Retina (tissue), 1 donor: ENCODE measurements around the gene MAN1B1.

Experiments used
- DNase-seq: peaks from one replicate; pipeline ENCODE4 v3.0.0-alpha.2; 2016

Gene MAN1B1

GRCh38 chr9:137086531-137087408 is at the start of gene MAN1B1:
Gene MAN1B1, plus strand, starts transcription at chr9:137086985. Its CDS starts 15 bp downstream, at chr9:137087000.
- peak; percentile 98 for DNase-seq

DNA sequence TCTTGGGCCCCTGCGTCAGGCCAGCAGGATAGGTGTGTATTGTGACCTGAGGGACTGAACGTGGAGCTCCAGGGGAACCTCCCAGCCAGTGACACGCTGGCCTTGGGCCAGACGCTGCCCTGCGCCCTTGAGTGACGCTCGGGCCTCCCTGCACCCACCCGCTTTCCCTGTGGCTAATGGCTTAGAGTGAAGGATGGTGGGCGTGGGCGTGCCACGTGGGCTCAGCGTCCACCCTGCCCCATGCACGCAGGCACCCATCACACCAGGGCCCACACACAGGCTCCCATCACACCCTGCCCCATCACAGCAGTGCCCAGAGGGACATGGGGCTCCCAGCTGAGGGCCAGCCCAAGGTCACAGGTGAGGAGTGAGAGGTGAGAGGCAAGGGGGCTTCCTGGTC is 49.8 kb upstream of the MAN1B1 start:
- no peak for DNase-seq

GRCh38 chr9:137037483-137037882 is 49.3 kb upstream of the MAN1B1 start:
- DNase-seq, result no peak

DNA sequence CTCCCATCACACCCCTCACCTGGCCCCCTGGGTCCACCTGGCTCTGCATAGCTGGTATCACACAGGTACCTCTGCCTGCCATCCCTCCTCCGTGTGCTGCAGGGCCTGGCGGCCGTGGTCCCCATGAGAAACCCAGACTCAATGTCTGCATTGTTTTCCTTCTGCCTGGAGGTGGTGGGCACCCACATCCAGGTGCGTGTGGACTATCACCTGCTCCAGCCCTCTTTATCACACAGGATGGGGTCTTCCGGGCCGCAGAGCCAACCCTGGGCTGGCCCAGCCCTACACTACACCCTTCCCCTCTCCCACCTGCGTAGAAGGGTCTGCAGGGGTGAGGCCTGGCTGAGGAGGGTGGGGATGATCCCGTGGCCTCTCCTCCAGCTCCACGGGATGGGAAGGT is 47.9 kb upstream of the MAN1B1 start:
- DNase-seq, result no peak

GRCh38 chr9:137039611-137040366 is 47.0 kb upstream of the MAN1B1 start:
- no peak for DNase-seq

DNA sequence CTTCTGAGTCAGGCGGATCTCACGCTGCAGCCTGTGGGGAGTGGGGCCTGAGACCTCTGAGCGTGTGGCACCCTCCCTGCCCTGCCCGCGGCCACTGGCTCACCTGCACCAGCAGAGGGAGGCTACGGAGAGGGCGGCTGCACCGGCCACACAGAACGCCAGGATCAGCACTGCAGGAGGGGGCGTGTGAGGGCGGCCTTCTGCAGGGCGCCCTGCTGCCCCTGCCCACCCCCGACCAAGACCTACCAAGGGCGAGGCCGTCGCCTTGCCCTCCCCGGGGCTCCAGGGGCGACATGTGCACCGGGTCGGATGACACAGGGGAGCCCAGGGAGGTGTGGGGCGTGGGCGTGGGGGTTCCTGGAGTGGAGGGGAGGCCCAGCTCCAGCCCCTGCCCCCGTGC is 46.2 kb upstream of the MAN1B1 start:
- no peak for DNase-seq

DNA sequence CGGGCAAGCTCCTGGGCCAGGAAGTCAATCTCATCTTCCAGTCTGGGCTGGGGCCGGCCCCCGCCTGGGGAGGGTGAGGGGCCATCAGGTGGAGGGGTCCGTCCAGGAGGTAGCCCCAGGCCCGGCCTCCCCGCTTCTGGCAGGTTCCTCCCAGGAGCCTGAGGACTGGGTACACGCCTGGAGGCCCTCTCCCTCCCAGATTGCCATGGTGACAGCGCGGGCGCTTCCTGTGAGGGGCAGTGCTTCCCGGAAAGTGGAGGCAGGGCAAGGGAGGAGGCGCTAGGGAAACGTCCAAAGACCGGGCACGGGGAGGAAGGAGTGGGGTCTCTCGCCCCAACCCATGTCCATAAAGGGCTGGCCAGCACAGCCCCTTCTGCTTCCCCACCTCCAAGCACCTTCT is 45.7 kb upstream of the MAN1B1 start:
- DNase-seq, result no peak

DNA sequence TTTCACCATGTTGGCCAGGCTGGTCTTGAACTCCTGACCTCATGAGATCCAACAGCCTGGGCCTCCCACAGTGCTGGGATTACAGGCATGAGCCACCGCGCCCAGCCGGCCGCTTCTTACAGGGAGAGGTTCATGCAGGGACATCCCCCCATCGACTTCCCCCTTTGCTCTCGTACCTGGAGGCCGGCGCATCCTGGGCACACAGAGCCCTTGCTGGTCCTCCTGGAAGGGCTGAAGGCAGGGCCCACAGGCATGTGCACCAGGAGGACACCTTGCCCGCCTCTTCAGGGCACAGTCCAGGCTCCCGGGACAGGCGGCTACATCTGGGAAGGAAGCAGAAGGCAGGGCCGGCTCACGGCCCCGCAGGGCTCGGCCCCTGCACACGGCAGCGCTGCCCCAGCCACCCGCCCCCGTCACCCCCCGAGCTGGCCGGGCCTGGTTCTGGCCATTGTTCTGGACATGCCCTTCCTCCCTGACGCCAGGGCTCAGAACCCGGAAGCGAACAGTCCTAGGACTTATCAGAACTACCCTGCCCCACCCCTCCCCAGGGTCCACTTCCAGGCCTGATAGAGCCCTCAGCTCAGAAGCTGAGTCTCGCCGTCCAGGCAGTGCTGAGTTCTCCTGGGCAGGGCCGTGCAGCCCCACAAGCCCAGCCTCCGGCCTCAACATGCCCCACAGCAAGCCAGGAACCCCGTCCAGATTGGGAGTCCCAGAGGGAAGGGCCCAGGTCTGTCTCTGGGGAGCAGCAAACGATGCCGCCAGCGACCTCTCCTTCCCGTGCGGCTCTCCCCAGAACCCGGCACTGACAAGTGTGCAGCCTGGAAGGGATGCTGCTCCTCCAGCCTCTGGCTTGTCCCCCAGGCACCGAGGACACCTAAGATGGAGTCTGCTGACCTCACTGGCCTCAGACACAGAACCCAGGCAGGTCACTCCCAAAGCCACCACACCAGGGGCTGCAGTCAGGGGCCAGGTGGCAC is 43.7 kb upstream of the MAN1B1 start:
- DNase-seq, result no peak

- DNase-seq, result no peak
These were observed 42.7 kb upstream of the MAN1B1 start for GRCh38 chr9:137044037-137044436.

DNA sequence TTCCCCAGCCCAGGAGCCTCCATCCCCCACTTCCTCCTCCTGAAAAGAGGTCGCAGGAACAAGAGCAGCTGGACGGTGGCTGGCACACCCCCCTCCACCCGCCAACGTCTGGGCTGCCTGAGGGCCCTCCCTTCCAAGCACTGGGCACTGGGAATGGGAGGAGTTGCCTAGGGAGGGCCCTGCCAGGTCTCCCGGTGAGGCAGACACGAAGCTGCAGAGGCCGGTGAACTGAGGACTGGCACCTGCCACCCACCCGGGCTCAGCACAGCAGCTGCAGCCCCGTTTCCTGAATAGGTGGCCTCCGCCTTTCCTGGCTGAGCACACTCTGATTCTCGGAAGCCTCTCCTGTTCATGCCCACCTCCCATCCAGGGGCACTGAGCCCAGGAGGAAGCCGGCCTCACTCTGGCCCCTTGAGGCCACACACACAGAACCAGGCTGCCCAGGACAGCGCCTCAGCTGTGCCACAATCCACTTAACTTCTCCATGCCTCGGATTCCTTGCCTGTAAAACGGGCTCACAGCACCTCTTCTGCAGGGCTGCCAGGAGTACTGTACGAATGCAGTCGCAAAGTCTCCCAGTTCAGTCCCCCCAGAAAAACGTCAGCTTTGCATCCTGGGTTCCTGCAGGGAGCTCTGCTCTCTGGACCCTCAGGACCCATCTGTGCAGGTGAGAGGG is 42.1 kb upstream of the MAN1B1 start:
- DNase-seq, result no peak

DNA sequence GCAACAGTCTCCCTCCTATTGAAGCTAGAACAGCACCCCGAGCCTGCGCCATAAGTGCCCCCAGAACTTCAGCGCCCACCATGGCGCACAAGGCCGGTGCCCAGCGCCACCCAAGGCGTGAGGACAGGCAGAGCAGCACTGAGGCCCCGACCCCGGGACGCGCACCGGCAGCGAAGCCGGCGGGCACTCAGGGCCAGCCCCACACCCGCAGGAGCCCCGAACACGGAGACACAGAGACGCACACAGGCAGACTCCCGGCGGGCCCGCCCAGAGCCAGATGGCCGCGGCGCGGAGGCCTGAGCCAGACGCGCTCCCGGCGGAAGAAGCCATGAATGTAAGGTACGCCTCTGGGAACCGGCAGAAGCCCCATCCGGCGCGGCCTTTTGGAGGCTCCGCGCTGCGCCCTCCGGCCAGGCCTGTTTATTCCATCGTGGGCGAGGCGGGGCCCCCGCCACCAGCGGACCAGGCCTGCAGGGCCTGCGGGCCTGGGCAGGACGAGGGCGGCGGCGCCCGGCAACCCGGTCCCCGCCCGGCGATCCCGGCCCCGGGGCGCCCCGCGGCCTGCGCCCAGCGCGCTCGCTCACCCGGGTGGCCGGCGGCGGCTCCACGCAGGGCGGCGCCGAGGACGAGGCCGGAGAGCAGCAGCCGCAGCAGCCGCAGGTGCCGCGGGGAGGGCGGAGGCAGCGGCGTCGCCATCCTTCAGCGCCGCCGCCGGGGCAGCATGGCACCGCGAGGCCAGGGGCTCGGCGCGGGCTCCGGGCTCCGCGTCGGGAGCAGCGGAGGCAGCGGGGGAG is 41.3 kb upstream of the MAN1B1 start:
- DNase-seq, result peak; percentile 77

DNA sequence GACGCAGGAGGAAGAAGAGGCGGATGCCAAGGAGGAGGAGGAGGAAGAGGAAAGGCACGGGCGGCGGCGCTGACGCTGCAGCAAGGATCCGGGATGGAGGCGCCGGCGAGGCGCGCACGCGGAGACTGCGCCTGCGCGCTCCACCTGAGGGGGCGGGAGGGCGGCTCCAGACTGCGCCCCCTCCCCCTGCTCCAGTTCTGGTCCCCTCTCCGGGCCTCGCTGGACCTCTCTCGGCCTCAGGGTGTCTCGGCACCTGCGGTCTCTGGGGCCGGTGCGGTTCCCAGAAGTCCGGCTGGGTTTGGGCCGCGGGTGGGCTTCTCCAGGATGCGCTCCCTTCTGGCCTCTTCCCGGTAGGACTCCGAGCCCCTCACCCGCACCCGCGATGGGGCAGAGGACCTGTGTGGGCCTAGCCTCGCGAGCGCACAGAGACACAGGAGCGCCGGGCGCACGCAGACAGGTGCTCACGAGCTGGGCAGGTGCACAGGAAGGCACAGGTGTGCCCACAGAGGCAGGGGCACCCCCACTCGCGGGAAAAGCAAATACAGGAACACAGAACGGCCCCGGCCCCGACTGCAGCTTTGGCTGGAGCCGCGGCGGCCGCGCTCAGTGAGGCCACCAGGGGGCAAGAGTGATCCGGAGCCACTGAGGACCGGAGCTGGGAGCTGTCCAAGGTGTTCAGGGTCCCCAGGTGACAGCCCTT is 40.5 kb upstream of the MAN1B1 start, which contains the start of gene NPDC1:
Gene NPDC1 (minus strand): TSS at position 90 of the 700 bp plus-strand sequence. CDS start 188 bp downstream, outside the sequence.
- peak; percentile 95 for DNase-seq

DNA sequence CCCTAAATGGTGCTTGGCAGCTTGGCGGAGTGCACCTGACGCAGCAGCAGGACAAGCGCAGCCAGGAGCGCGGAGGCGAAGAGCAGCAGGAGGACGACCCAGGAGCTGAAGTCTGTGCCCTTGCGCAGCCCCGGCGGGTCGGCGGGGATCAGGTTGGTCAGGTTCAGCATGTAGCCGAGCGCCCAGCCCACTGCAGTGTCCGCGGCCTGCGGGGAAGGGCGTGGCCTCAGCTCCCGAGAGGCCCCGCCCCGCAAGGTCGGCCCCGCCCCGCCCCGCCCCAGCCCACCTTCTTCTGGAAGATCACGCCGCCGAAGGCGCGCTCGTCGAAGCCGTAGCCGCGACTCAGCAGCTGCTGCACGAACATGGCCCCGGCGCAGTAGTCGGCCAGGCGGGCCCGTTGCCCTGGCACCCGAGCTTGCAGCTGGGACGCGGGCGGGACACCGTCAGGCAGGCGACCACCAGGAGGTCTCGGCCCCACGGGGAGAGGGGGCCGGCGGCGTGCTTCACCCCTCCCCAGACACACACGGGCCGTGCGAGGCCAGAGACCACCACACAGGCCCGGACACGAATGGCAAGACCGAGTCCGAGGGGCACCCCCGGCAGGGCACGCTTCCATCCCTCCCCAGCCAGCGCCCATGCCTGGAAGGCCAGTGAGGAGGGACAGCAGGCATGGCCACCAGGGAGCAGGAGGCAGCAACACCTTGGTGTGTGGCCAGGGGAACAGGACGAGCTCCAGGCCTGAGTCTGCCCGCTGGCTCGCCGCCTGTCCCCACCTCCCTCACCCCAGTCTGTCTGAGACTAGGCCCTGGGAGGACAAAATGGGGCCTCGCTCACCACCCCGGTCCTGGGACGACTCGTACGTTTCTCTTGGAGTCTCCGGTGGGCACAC is 37.9 kb upstream of the MAN1B1 start:
- no peak for DNase-seq

DNA sequence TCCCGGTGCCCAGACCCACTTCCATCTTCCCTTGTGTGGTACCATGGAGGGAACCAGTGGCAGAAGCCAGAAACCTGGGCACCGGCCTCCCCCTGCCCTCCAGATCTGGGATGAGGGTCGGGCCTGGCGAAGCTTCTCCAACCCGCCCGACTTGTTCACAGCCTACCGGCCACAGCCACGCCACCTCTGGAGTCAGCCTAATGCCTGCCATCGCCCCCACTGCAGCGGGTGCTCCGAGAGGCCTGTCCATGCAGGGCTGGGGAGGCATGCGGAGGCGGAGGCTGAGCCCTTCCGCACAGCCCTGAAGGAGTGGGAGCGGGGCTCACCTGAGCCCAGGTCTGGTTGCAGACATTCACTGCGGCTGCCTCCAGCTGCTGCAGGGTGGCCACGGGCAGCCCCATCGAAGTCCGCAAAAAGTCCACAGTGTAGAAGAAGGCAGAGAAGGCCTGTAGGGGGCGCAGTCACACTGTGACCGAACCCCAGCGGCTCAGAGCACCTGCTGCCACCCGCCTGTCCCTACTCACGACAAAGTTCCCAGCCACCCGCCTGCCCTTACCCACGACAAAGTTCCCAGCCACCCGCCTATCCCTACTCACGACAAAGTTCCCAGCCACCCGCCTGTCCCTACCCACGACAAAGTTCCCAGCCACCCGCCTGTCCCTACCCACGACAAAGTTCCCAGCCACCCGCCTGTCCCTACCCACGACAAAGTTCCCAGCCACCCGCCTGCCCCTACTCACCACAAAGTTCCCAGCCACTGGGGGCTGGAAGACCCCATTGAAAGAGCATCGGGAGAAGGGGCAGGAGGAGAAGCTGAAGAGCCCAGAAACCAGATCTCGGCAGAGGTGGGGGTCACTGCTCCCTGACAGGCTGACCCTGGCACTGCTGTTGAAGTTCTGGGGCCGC is 37.0 kb upstream of the MAN1B1 start:
- DNase-seq, result peak; percentile 70

GRCh38 chr9:137050570-137050969 is 36.2 kb upstream of the MAN1B1 start:
- DNase-seq, result no peak

GRCh38 chr9:137051145-137051724 is 35.5 kb upstream of the MAN1B1 start:
- DNase-seq, result no peak

- DNase-seq, result no peak
These were observed 34.5 kb upstream of the MAN1B1 start for GRCh38 chr9:137052293-137052692.
